ENCODE data around the gene SUMO1.

GRCh38 chr2:202187570-202187969, 50.8 kb downstream of the SUMO1 start:
- TF ChIP-seq FOXM1 (IDR thresholded peaks at IDR 0.05; ENCODE audit: borderline replicate concordance) (no peak), BHLHE40 (IDR thresholded peaks at IDR 0.05; ENCODE audit: borderline replicate concordance) (no peak), ZNF384 (IDR thresholded peaks at IDR 0.05) (no peak), SP1 (IDR thresholded peaks at IDR 0.05) (no peak), NFRKB (IDR thresholded peaks at IDR 0.05) (no peak), TARDBP (IDR thresholded peaks at IDR 0.05) (no peak), FOXK2 (IDR thresholded peaks at IDR 0.05) (no peak), ELF4 (IDR thresholded peaks at IDR 0.05) (no peak)
